CD4-positive, alpha-beta T cell treated with Interleukin-1 beta for 1 hour (primary cell): ENCODE data around the gene CLDN20.
A peak's percentile ranks its signal among the peaks of the same experiment; 100 is the strongest.
"Not testable (repeated sequence)": the region's sequence is repeated elsewhere in the genome, so short reads cannot be mapped to it uniquely, and the experiment has no call there.

ENCODE experiments used
- DNase-seq, 2 donors: peaks; one replicate each; pipeline ENCODE4 v3.0.0-alpha.2; 2020 to 2022

CLDN20 gene

GRCh38 chr6:155271145-155271544 is 7.3 kb downstream of the CLDN20 start:
- no peak for DNase-seq

GRCh38 chr6:155272353-155273232 is 8.8 kb downstream of the CLDN20 start:
- no peak for DNase-seq

- no peak for DNase-seq
Observed at GRCh38 chr6:155273431-155273830, 9.6 kb downstream of the CLDN20 start.

GRCh38 chr6:155274106-155274505 is 10.3 kb downstream of the CLDN20 start:
- DNase-seq = no peak

GRCh38 chr6:155274533-155274932 is 10.7 kb downstream of the CLDN20 start:
- no peak for DNase-seq

GRCh38 chr6:155275808-155276480 is 12.1 kb downstream of the CLDN20 start:
- DNase-seq = no peak

- DNase-seq = no peak
Observed at GRCh38 chr6:155276638-155277037, 12.8 kb downstream of the CLDN20 start.

GRCh38 chr6:155278319-155279049 is 14.7 kb downstream of the CLDN20 start:
- no peak for DNase-seq

GRCh38 chr6:155284775-155285174 is 21.0 kb downstream of the CLDN20 start:
- DNase-seq = no peak

GRCh38 chr6:155287762-155288161 is 23.9 kb downstream of the CLDN20 start:
- DNase-seq = no peak

- DNase-seq = no peak
Observed at GRCh38 chr6:155290491-155290890, 26.7 kb downstream of the CLDN20 start.

GRCh38 chr6:155291291-155291690 is 27.5 kb downstream of the CLDN20 start:
- no peak for DNase-seq

GRCh38 chr6:155292711-155293110 is 28.9 kb downstream of the CLDN20 start:
- DNase-seq = no peak

GRCh38 chr6:155297669-155298068 is 33.9 kb downstream of the CLDN20 start:
- no peak for DNase-seq

GRCh38 chr6:155301867-155302266 is 38.1 kb downstream of the CLDN20 start:
- no peak for DNase-seq

- no peak for DNase-seq
Observed at GRCh38 chr6:155303361-155303870, 39.6 kb downstream of the CLDN20 start.

GRCh38 chr6:155306958-155307357 is 43.1 kb downstream of the CLDN20 start:
- no peak for DNase-seq

- no peak for DNase-seq
Observed at GRCh38 chr6:155309150-155309549, 45.3 kb downstream of the CLDN20 start.

GRCh38 chr6:155310596-155310995 is 46.8 kb downstream of the CLDN20 start:
- no peak for DNase-seq

GRCh38 chr6:155311086-155311485 is 47.3 kb downstream of the CLDN20 start:
- no peak for DNase-seq

- no peak for DNase-seq
Observed at GRCh38 chr6:155311583-155311982, 47.8 kb downstream of the CLDN20 start.

GRCh38 chr6:155312950-155313349 is 49.1 kb downstream of the CLDN20 start:
- not testable (repeated sequence) for DNase-seq

- peak in 1 of 2 donors; percentile 43 for DNase-seq
Observed at GRCh38 chr6:155313602-155314091, 49.8 kb downstream of the CLDN20 start.
